ENCODE results near the gene SELL.
"Not testable (repeated sequence)": the region's sequence is repeated elsewhere in the genome, so short reads cannot be mapped to it uniquely, and the experiment has no call there.

Gene SELL

DNA sequence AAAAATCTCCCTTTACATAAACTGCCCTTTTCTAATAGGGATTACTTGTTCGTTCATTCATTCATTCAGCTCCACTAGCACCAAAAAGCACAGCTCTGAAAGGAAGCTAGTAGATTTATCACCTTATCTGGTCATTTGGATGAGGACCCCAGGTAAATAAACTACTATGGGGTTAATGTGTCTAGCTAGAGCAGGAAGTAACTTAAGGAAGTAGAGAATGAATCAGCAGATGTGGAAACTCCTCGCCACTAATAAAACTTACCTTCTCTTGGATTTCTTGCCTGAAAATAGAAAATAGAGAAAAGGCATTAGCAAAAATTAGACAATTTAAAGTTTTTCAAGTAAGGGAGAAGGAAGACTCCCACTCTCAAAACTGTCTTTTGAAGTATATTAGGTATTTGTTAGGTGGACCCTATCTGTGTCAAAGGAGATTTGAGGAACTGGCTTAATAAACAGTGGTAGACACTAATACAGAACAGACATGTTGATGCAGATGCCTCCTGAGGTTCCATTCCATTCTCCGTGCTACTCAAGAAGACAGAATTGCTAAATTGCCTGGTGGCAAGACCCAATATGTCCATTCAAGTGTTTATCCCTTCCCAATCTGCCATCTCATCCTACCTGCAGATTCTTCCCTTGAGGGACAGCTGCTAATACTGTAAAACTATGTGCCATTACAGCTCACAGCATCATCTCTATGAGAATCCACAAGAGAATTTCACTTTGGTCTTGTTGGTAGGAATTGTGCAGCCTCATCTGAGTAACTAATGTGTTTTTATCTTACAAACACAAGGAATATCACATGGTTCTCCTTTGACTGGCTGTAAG is 14.9 kb downstream of the SELL start:
- no peak overlapping the region for H3K4me3 ChIP-seq
- peak overlapping the region in 9 of 11 experiments; percentile 6 to 77 (median 54); a peak in 15 of 22 replicates for H3K27ac ChIP-seq
- H4K20me1 ChIP-seq, result no peaks in the 10 kb centered on the region
- H3K9me3 ChIP-seq (replicated peaks in 1 of 11), result no peaks in the 10 kb centered on the region; a peak in 1 of 22 replicates
- peaks cover 0 to 12% (median 0%) of the 10 kb centered on the region in 11 experiments; a peak in 4 of 22 replicates for H3K36me3 ChIP-seq
- H3K4me1 ChIP-seq, result peaks cover 75 to 92% (median 82%) of the 10 kb centered on the region in 10 experiments
- TF ChIP-seq Cebpa-rat (IDR thresholded peaks at IDR 0.05), result no peak
- H3K27me3 ChIP-seq, result no peaks in the 10 kb centered on the region
- peak overlapping the region; percentile 14 to 88 (median 59); a peak in 21 of 22 replicates for H3K4me2 ChIP-seq
- peak overlapping the region in 1 of 11 experiments; percentile 3; a peak in 1 of 22 replicates for H3K9ac ChIP-seq

DNA sequence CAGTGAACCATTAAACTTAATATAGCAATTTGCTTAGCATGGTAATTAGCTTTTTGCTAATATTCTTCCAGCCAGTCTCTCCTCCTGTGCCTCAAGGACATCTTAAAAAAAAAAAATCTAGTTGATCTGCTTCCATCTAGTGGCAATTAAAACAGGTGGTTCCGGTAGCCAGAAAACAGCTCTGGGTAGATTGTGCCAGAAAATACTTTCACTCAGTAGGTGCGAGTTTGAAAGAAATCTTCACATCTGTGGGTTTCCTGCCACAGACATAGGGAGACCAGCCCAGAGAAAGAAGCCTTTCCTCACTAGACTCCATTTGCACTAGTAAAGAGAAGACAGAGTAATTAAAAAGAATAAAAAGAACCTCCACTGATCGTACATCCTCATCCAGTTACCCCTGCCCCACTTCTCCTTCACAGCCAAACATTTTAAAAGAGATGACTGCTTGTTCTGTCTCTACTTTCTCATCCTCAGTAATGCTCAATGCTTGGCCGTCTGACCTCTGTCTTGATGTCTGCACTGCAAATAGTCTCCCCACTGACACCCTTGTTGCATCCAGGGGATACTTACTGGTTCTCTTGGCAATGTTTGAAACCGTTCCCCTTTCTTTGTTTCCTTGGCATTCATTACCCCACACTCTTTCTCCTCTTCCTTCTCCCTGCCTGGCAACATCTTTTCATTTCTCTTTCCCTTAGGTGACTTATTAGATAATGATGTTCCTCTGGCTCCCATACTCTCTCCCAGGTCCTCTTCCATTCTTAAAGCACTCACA is 16.9 kb downstream of the SELL start:
- Histone ChIP-seq H3K4me1 (peaks cover 62 to 78% (median 74%) of the 10 kb centered on the region in 10 experiments), H3K9me3 (replicated peaks in 1 of 11) (no peaks in the 10 kb centered on the region), H4K20me1 (no peaks in the 10 kb centered on the region), H3K27ac (peak overlapping the region in 9 of 11 experiments; percentile 0 to 56 (median 47); a peak in 13 of 22 replicates), H3K4me3 (no peak overlapping the region), H3K27me3 (no peaks in the 10 kb centered on the region), H3K9ac (no peak overlapping the region), H3K36me3 (no peaks in the 10 kb centered on the region), H3K4me2 (peak overlapping the region; percentile 56 to 88 (median 70))
- no peak for TF ChIP-seq Cebpa-rat (IDR thresholded peaks at IDR 0.05)

DNA sequence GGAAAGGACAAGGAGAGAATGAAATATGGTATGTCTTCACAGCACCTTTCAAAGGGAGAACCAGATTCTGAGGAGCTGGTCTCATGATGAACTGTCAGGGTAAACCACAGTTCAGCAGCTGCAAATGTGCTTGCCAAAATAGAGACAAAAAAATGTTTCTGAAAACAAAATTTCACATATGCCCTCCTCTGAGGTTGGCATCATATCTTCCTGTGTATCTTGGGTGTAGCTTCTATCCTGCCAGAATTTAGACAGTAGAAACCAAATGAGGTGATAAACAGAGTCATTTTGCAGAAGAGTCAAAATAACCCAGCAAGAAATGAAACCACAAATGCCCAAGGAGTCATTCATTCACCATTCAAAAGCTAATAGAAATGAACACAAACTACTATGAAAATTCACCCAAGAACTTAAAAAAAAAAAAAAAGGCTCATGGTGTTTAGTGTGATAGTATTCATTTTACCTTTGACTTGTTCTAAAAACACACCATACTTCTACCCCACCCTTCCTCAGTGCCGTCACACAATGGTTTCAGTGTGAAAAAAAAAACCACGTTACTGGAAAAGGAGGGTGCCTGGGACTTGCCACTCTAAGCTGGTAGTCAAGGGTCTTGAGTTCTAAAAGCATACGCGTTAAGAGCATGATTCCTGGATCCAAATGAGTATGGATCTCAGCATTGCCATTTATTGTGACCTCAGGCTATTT is 18.5 kb downstream of the SELL start:
- H3K4me1 ChIP-seq, result peaks cover 47 to 62% (median 58%) of the 10 kb centered on the region in 10 experiments
- peak overlapping the region in 1 of 11 experiments; percentile 12; a peak in 2 of 22 replicates for H3K9ac ChIP-seq
- H3K4me2 ChIP-seq, result peak overlapping the region; percentile 56 to 88 (median 70); a peak in 20 of 22 replicates
- no peaks in the 10 kb centered on the region for H3K9me3 ChIP-seq (replicated peaks in 1 of 11)
- H3K4me3 ChIP-seq, result no peak overlapping the region
- no peaks in the 10 kb centered on the region for H3K27me3 ChIP-seq
- H4K20me1 ChIP-seq, result no peaks in the 10 kb centered on the region
- no peaks in the 10 kb centered on the region for H3K36me3 ChIP-seq
- TF ChIP-seq Cebpa-rat (IDR thresholded peaks at IDR 0.05), result no peak
- peak overlapping the region in 7 of 11 experiments; percentile 21 to 56 (median 53); a peak in 12 of 22 replicates for H3K27ac ChIP-seq

DNA sequence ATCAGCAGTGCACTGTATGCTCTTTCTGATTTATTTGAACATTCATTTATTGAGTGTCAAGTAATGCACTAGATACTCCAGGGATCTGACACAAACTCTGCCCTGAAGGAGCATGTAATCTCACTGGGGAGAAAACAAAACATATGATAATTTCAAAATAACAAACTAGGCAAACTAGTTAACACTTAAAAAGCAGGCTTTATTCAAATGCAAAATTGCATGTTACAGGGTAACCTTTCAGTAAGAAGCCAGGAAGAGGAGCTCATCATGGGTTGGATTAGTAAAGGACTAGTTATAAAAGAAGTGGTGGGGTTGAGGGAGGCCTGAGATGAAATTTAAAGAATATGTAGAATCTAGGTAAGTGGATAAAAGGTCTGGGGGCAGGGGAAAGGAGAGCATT is 20.9 kb downstream of the SELL start:
- H3K4me3 ChIP-seq, result no peak overlapping the region
- peaks cover 30 to 41% (median 35%) of the 10 kb centered on the region in 10 experiments for H3K4me1 ChIP-seq
- no peak for TF ChIP-seq Cebpa-rat (IDR thresholded peaks at IDR 0.05)
- no peak overlapping the region for H3K27ac ChIP-seq
- no peaks in the 10 kb centered on the region for H3K9me3 ChIP-seq (replicated peaks in 1 of 11)
- no peaks in the 10 kb centered on the region for H4K20me1 ChIP-seq
- no peaks in the 10 kb centered on the region for H3K27me3 ChIP-seq
- H3K9ac ChIP-seq, result no peak overlapping the region
- no peak overlapping the region for H3K4me2 ChIP-seq
- no peaks in the 10 kb centered on the region for H3K36me3 ChIP-seq

DNA sequence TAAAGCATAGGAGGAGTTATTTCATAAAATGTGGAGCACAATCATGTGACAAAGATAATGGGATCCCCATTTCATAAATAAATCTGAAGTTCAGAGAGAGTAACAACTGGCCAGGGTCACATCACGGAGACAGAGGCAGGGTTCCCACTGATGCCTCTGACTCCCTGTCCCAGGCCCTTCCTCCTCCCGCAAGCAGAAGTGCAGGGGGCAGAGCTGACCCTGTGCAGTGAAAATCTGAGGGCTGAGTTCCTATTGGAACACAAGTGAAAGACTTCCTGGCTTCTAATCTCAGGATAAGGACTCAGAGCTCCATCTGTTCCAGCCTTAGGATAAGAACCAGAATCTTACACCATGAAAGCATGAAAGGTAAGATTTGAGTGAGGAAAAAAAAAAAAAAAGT is 22.0 kb downstream of the SELL start:
- Histone ChIP-seq H3K4me2 (no peak overlapping the region), H3K27ac (no peak overlapping the region), H3K4me3 (no peak overlapping the region), H3K4me1 (peaks cover 23 to 30% (median 24%) of the 10 kb centered on the region in 10 experiments), H3K27me3 (no peaks in the 10 kb centered on the region), H4K20me1 (no peaks in the 10 kb centered on the region), H3K36me3 (no peaks in the 10 kb centered on the region), H3K9me3 (replicated peaks in 1 of 11) (peaks cover 0 to 4% (median 0%) of the 10 kb centered on the region in 11 experiments; a peak in 2 of 22 replicates), H3K9ac (no peak overlapping the region)
- TF ChIP-seq Cebpa-rat (IDR thresholded peaks at IDR 0.05), result no peak

DNA sequence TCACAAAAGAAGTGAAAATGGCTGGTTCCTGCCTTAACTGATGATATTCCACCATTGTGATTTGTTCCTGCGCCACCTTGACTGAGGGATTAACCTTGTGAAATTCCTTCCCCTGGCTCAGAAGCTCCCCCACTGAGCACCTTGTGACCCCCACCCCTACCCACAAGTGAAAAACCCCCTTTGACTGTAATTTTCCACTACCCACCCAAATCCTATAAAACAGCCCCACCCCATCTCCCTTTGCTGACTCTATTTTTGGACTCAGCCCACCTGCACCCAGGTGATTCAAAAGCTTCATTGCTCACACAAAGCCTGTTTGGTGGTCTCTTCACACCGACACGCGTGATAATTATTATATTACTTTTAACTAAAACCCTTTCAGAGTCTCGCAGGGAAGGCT is 23.0 kb downstream of the SELL start:
- H3K4me1 ChIP-seq, result peaks cover 13 to 20% (median 14%) of the 10 kb centered on the region in 10 experiments
- not testable (repeated sequence) for H3K27ac ChIP-seq; H3K4me2 ChIP-seq; H3K36me3 ChIP-seq; H3K27me3 ChIP-seq; H3K4me3 ChIP-seq; H3K9ac ChIP-seq; H4K20me1 ChIP-seq; H3K9me3 ChIP-seq (replicated peaks in 1 of 11)

DNA sequence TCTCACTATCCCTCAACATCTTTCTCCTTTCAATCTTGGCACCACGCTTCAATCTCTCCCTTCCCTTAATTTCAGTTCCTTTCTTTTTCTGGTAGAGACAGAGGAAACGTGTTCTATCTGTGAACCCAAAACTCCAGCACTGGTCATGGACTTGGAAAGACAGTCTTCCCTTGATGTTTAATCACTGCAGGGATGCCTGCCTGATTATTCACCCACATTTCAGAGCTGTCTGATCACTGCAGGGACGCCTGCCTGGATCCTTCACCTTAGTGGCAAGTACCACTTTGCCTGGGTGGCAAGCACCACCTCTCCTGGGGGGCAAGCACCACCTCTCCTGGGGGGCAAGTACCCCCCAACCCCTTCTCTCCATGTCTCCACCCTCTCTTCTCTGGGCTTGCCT is 27.8 kb downstream of the SELL start:
- H3K9ac ChIP-seq, result no peak overlapping the region
- H4K20me1 ChIP-seq, result no peaks in the 10 kb centered on the region
- no peaks in the 10 kb centered on the region for H3K27me3 ChIP-seq
- H3K9me3 ChIP-seq (replicated peaks in 1 of 11), result peaks cover 0 to 9% (median 0%) of the 10 kb centered on the region in 11 experiments; a peak in 3 of 22 replicates
- H3K27ac ChIP-seq, result no peak overlapping the region
- TF ChIP-seq Cebpa-rat (IDR thresholded peaks at IDR 0.05), result no peak
- H3K4me1 ChIP-seq, result peaks cover 11 to 29% (median 23%) of the 10 kb centered on the region in 10 experiments; a peak in 19 of 20 replicates
- H3K4me2 ChIP-seq, result no peak overlapping the region; a peak in 2 of 22 replicates
- no peak overlapping the region for H3K4me3 ChIP-seq
- H3K36me3 ChIP-seq, result no peaks in the 10 kb centered on the region

DNA sequence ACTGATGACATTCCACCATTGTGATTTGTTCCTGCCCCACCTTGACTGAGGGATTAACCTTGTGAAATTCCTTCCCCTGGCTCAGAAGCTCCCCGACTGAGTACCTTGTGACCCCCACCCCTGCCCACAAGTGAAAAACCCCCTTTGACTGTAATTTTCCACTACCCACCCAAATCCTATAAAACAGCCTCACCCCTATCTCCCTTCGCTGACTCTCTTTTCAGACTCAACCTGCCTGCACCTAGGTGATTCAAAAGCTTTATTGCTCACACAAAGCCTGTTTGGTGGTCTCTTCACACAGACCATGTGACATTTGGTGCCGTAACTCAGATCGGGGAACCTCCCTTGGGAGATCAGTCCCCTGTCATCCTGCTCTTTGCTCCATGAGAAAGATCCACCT is 28.3 kb downstream of the SELL start:
- not testable (repeated sequence) for H3K27me3 ChIP-seq; H3K4me2 ChIP-seq; H3K4me3 ChIP-seq; H3K9me3 ChIP-seq (replicated peaks in 1 of 11); H4K20me1 ChIP-seq; H3K36me3 ChIP-seq; H3K27ac ChIP-seq; H3K9ac ChIP-seq
- peaks cover 11 to 29% (median 23%) of the 10 kb centered on the region in 10 experiments; a peak in 19 of 20 replicates for H3K4me1 ChIP-seq

DNA sequence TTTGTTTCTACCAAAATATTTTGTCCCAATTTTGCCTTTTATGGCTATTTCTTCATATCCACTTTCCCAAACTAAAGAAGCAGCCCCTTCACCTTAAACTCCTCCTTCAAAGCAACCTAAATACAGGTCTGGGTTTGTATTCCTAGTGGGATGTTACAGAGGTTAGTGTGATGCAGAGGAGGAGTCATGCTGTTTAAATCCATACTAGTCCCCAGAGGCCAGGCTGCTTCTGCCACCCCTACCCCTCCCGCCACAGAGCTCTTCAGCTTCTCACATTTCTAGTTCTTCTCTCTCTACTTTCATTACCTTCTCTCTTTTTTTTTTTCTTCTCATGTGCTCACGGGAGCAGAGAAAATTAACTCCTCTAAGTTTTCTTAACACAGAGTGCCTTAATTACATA is 29.3 kb downstream of the SELL start:
- no peak for TF ChIP-seq Cebpa-rat (IDR thresholded peaks at IDR 0.05)
- H3K9ac ChIP-seq, result no peak overlapping the region
- H3K36me3 ChIP-seq, result no peaks in the 10 kb centered on the region
- H3K4me2 ChIP-seq, result peak overlapping the region in 7 of 11 experiments; percentile 17 to 45 (median 30); a peak in 9 of 22 replicates
- H4K20me1 ChIP-seq, result no peaks in the 10 kb centered on the region
- H3K9me3 ChIP-seq (replicated peaks in 1 of 11), result peaks cover 0 to 9% (median 0%) of the 10 kb centered on the region in 11 experiments; a peak in 3 of 22 replicates
- H3K27me3 ChIP-seq, result no peaks in the 10 kb centered on the region
- no peak overlapping the region for H3K4me3 ChIP-seq
- no peak overlapping the region for H3K27ac ChIP-seq
- H3K4me1 ChIP-seq, result peaks cover 11 to 28% (median 23%) of the 10 kb centered on the region in 10 experiments; a peak in 19 of 20 replicates

Measured in BLaER1 treated with 17β-estradiol and CSF1 and Interleukin-3, amounts not matched to agents 10 nM and 100 nM (cell line).